NCI-H526 treated with DMSO at 0.1 percent for 48 hours (cell line): ENCODE measurements around the gene ATRIP.

ENCODE experiments used
- DNase-seq: peaks from one replicate; lab custom pipeline; 2025; lab: John Stamatoyannopoulos, UW

ATRIP gene

DNA sequence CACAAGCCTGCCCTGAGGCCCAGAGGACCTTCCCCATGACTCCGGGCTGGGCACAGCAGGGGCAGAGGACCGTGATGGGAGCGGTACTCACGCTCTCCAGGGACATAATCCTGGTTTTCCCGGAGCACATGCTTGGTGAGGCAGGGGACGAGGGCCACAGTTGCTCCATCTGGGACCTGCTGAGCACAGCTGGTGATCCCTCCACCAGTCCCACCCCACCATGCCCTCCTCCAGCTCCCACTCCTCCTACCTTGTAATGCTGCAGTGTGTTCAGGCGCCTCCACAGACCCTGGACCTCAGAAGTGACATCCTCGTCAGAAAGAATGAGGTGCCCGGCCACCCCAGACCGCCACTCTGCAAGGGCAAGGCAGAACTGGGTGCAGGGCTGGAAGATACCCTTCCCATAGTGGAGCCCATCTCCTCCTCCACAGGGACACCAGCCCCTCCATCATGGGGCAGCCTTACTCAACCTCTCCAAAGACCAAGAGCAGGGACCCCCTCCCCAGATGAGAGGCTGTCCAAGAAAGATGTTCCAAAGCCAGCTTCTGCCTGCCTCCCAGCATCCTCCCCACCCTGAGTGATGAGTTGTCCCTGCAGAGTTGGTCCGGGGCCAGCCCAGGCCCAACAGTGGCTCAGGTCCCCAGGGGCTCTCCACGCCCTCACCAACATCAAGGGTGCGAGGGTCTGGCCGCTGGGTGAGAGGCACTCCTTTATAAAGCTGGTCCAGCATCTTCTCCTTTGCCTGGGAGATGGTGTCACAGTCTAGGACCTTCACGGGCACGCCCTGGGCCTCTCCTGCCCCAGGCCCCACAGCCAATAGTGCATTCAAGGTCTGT, 36.1 kb upstream of the ATRIP start:
- no peak for DNase-seq

DNA sequence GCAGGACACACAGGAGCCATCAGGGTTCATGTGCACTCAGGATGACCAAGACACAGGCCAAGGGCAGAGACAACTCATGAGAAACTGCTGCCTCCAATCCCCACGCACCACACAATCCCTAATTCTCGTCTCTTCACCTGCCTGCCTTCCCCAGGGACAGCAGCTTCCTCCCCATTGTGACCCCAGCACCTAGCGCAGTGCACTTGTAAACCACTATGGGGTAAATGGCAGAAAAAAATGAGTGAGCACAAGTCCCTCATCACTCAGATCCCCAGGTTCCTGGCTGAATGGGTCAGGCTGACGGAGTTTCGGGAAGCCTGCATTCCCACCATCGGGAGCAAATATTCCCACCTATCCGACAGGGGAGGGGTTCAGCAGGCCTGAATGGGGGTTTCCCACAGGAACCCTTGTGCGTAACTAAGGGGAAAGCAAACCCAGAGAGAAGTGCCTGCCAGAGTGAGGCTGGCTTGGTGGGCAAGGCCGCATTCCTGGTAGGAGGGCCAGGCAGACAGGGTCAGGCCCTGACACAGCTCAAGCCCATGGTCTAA, 35.4 kb upstream of the ATRIP start:
- no peak for DNase-seq

DNA sequence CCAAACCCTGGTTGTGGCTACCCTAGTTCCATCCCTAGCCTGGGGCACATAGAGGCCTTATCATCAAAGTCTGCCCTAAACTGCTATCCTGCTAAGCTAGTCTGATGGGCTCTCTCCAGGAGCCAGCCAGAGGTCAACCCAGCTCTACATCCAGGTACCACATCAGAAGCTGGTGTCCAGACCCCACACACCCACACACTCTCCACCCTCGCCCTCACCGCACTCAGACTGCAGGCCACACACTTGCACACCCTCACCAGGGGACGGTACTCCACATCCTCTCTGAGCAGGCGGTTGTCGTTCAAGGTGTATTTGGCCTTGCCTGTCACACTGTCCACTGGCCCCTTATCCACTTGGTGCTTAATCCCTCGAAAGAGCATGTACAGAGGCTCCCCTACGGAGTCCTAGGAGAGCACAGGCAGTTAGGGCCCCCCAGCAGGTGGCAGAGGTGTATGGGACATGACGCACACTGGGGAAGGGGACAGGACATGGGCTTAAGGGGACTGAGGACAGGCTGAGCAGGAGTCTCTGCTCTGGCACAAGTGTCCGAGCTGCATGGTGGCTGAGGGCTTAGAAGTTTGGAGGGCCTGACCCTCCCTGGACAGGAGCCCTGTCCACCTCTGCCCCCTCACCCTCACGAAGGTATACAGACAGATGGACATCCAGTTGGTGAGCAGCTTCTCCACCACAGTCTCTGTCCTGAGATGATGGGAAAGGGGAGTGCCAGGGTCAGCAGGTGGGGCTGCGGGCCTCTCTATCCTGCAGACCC, 34.7 kb upstream of the ATRIP start:
- DNase-seq, result no peak

DNA sequence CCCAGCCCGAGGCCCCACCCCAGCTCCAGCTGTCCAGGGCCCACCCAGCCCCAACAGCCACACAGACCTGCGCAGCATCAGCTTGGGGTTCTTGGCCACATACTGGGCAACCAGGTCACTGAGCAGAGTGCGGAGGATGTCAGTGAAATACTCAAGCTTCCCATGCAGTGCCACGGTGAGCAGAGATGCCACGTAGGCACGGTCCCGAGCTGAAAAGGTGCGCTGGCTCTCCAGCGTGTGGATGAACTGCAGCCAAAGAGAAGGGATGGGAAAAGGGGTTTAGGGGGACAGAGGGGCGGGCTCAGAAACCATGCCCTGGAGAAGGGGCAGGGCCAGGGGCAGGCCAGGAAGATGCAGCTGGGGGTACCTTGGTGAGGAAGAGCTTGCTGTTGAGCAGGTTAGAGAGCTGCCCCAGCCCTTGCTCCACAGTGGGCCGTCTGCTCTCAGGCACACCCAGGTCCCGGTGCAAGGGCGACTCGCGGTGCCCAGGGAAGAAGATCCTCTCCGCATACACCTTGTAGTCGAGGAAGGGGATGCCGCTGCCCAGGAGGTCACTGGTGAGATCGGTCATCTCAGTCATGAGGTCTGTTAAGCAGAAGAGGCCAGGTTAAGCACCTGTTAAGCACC, 34.0 kb upstream of the ATRIP start:
- DNase-seq, result no peak

DNA sequence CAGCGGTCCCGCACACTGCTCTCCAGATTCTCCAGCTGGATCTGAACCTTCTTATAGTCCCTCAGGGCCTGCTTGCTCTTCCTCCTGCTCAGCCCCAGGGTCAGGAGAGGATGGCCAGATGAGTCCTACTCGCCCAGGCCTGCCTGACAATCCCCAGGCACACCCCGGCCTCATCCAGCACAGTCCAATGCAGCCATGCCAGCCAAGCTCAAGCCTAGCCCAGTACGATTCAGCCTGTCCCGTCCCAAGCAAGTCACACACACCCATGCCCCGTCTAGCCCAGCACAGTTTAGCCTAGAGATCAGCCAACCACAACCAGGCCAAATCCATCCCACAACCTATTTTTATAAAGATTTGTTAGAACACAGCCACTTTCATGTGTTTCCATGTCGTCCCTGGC, 33.5 kb upstream of the ATRIP start:
- no peak for DNase-seq

DNA sequence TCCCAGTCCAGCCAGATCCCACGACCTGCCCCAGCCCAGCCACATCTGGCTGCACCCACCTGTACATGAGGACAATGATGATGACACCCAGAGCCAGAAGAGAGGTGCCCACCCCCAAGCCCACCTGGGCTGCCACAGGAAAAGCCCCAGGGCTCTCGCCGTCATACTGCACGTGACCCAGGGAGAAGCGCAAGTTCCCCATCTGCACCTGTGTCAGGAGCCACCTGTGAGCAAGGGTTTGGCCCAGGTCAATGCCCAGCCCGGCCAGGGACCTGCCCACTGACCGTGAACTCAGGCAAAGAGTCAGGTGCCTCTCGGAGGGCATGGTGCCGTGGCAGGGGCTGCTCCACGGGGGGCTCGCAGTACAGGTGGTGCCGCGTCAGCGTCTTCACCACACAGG, 32.9 kb upstream of the ATRIP start:
- no peak for DNase-seq

DNA sequence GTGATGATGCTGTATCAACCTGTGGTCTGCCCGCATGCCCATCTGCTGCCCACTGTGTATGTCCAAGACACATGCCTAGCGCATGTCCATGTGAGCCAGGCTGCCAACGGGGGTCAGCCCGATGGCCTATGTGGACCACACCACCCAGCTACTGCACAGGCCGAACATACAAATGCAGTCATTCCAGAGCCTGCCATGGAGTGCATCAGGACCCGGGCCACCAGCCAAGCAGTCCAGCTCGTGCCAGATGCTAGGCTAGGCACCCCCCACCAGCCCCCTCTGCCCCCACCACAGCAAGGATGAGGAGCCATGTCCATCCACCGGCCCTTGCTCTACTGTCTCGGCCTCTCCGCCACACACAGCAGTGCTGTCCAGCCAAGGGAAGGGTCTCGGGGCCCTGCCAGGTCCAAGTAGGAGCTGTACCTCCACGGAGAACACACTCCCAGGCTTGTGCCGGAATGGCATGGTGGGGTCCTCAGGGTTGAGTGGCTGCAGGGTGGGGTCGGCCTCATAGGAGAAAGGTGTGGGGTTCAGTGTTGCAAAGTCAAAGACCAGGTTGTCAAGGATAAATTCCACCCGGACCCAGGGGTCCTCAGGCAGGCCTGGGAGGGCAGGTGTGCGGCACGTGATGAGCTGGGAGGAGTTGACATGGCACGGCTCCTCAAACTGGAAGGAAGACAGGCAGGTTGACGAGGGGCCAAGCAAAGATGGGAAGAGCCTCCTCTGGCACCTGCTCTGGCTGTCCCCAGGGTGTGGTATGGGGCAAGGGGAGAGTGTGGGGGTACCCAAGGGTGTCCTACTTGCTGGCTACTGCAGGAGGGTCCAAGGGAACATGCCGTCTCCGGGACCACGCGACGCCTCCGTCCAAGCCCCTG, 31.9 kb upstream of the ATRIP start:
- no peak for DNase-seq

DNA sequence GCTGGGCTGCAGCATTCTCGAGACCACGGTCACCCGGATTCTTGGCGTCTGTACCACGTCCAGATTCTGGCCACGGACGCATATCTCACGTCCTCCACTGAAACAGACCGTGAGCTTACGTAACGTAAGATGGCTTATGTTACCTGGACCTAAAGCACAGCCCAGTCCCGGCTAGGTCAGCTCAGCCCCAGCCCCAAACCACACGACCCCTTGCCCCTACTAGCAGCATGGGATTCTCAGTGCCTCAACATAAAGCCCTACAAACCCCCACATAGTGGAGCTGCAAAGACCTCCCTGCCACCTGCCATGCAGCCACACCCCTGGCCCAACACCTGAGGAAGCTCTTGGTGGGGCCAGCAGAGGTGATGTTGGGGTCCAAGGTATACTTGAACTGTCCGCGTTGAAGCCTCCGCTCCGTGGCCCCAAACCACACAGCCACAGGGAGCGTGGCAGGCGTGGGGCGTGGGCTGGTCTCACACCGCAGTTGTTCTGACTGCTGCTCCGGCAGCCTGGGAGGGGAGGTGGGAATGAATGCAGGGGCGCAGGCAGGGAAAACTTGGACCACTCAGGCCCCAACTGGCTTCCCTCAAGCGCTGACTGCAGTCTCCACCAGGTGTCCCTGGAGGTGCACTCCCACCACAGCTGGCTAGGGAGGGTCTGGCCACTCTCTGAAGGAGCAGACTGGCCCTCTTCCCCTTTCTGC, 31.1 kb upstream of the ATRIP start:
- no peak for DNase-seq

DNA sequence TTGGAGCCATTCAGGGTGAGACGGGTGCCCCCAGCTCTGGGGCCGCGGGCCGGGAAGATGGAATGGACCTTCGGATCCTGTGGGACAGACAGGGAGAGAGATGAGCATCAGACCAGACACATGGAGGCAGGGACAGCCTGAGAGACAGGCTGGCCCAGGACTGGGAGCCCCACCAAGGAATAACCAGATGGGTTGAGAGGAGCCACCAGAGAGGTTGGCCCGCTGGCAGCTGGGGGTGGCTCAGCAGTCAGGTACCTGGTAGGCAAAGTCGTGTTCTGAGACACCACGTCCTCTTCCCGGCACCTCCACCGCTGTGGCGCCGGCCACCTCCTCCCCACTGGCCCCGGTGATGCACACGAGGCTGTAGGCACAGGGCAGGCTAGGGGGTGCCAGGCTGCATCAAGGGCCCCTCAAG, 30.4 kb upstream of the ATRIP start:
- no peak for DNase-seq

DNA sequence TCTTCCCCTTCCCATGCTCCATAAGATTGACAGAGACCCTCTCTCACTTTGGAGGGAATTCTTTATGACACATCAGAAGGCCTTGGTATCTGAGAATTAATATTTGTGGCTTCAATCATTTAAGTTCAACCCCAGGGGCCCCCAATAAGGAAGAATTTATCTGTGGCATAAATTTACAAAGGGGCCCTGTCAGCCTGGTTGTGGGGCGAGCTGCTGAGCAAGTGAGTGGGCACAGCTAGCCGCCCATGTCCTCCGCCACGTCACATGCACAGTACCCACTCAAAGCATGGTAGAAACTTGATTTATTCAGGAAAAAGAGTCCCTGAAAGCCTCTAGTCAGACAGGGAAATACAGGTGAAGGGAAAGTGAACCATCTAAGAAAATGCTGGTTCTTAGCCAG, 30.0 kb upstream of the ATRIP start:
- no peak for DNase-seq

DNA sequence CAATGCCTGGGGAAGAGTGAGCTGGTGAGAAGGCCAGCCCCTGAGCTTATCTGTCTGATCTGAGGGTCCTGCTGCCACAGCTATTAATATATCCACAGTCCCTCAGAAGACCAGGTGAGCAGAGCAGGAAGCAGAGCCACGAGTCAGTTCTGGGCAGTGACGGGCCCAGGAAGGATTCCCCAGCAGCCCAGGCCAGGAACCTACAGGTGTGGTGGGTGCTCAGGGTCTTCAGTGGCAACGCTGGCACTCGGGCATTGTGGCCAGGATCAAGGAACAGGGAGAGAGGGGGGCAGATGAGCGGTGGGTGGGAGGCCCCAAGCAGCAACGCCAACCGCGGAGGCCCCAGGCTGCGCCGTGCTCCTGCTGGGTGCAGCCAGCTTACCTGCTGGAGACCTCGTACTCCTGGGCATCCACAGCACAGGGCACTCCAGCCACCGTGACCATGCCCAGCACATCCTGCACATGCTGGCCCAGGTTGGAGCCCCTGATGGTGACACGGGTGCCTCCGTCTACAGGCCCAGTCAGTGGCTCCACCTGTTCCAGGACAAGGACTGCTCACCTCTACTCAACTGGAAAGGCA, 28.9 kb upstream of the ATRIP start:
- no peak for DNase-seq

DNA sequence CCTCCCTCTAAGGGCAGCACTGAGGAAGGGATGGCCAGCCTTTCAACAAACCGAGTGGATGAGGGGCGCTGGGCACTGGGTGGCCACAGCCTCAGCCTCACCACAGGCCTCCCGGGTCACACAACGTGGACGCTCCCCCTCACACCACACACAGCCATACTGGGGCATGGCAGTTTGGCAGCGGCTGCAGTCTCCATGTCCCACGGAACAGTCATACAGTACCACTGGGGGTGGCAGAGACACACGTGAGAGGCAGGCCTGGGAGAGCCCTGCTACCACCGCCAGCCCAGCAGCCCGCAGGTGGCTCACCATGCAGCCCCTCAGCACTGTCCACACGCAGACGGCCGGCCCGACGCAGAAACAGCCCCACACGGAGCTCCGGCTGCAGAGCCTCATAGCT, 28.4 kb upstream of the ATRIP start:
- no peak for DNase-seq

DNA sequence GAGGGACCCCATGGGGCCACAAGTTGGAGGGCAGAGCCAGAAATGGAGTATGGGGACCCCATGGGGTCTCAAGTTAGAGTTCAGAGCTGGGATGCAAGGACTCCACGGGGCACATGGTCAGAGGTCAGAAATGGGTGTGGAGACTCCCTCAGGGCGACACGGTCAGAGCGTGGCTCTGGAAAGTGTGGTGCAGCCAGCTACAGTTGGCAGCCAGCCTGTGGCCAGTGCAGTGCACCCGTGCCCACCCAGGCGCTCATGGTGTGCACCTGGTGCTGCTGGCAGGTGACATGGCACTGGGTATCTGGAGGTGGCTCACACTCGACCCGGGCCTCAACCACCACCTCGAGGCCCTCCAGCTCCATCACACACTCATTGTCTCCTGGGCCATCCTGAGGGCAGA, 27.9 kb upstream of the ATRIP start:
- DNase-seq, result no peak

DNA sequence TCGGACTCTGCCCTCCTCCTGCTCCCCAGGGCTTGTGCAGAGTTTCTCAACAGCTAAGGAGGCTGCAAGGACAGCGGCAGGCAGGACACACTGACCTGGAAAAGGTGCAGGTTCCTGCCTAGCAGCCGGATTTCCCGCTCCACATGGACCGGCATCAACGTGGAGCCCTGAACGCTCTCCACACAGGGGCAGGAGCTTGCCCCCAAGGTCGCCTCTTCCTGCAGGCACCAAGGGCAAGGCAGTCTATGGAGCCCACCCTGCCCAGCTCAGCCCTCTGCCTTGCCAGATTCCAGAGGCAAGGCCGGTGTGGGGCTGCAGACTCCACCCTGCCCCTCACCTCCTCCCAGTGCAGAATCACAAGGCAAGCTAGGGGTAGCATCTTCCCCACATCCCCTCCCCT, 27.4 kb upstream of the ATRIP start:
- no peak for DNase-seq

DNA sequence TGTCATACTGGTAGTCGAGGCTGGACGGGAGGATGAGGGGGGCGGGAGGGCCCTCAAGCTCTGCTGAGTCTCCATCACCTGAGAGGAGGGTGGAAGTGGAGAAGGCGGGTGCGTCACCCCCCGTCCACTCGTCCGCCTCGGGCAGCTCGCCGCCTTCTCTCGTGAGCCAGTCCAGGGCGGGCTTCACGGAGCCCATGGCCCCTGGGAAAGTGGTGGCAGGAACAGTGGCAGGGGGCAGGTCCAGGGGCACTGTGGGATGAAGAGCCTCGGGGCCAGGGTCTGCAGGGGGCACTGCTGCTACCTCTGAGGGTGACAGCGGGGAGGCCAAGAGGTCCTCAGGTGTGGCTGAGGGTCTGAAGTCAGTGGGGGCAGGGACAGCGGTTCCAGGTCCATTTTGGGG, 26.9 kb upstream of the ATRIP start:
- no peak for DNase-seq

DNA sequence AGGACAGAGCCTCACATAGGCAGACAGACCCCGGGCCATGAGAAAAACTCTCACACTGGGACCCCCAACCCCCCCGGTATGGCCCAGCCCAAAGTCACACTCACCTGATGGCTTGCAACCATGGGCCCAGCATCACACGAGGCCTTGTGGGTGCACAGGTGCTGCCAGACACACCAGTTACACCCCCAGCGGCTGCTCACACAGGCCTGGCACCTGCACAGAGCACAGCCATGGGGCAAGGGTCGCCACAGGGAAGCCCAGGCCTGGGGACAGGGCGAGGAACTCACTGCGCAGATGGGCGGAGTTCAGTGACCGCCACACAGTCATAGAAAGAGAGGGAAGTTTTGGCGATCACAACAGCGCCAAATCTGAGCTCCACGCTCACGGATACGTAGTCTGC, 26.0 kb upstream of the ATRIP start:
- no peak for DNase-seq

DNA sequence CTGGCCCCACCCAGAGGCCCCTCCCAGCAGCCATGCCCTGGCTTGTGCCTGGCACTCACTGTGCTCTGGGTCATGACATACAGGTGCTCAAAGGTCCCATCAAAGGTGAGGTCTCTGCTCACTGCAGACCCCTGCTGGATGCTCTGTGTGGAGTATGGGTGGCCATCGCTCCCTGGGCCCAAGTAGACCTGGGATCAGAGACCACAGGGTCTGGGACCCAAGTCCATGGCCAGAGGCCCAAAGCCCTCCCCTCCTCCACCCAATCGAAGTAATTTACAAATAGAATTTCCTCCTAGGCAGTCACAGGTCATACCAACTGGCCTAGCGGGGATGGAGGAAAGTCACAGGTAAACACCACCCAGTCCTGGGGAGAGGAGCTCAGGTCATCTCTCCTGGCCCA, 24.3 kb upstream of the ATRIP start:
- DNase-seq, result no peak

DNA sequence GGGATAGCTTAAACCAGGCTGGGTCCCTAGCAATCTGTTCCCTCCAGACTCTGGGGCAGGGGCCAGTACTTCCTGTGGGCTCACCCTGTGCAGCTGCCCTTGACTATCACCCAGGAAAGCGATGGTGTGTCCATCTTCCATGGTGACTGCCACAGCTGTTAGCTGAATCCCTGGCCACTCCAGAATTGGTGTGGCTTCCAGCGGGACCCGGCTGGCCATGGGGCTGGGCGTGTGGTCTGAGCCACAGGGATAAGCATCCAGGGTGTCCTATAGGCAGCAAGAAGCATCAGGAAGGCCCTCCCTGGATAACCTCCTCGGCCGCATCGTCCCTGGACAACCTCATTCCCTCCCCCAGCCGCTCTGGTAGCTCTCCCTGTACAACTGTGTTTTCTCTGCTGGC, 23.9 kb upstream of the ATRIP start:
- no peak for DNase-seq

DNA sequence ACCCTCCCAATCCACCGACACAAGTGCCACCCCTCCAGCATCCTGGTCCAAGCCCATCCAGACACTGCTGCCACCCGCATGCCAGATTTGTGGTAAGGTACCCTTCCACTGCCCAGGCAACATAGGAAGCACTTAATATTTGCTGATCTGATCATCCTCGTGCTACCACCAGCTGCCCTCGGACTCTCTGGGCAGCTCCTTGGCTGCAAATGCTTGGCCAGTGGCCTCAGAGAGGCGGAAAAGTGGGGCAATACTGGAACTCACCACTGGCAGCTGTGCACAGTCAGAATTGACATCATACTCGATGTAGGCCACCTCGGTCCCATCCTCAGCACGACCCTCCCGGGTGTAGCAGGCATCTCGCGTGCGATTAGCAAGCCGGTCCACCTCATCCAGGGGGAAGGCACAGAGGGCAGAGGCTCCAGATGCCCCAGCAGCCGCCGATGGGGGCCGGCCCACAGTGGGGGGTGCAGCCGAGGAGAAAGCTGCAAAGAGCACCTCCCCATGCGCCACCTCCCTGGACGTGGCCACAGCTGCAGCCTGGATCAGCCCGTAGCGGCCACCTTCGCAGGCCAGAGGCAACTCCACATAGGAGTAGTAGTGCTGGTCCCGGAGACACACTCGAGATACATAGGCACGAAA, 23.2 kb upstream of the ATRIP start:
- no peak for DNase-seq
